Neural cell (in vitro differentiated cells): Measurements from ENCODE around the gene CD200. TPM values are rescaled to one million over a fixed set of nuclear protein-coding genes. Genes with fewer than 3 reads are reported as not detected.

Experiments used
- H2AFZ ChIP-seq: fragments of 200-600, 300-800 bp; sonication (generic), shearing (Covaris generic); 2 replicates; pipeline ENCODE4 v1.6.0; 2014; ENCODE audit warnings: low read depth, mild to moderate bottlenecking, antibody characterized with exemption, low read length, moderate library complexity
- H3F3A ChIP-seq: fragments of 200-600 bp; shearing (Covaris generic); 2 replicates; pipeline ENCODE4 v1.6.1; 2016; ENCODE audit warnings: mild to moderate bottlenecking, moderate library complexity, mixed read lengths, antibody characterized with exemption, low read length; ENCODE audit not compliant: insufficient read depth, poor library complexity, severe bottlenecking
- H3K27ac ChIP-seq: fragments of 200-600, 300-800 bp; sonication (generic), shearing (Covaris generic); 2 replicates; pipeline ENCODE4 v1.5.1; 2014; ENCODE audit warnings: mild to moderate bottlenecking, low read length, moderate library complexity
- H3K27me3 ChIP-seq: fragments of 300-800, 200-600 bp; sonication (generic), shearing (Covaris generic); 2 replicates; pipeline ENCODE4 v1.6.0; 2014; ENCODE audit warnings: mild to moderate bottlenecking, low read depth, low read length, moderate library complexity; ENCODE audit not compliant: insufficient read depth
- H3K36me3 ChIP-seq: fragments of 300-800, 200-600 bp; sonication (generic), shearing (Covaris generic); 2 replicates; pipeline ENCODE4 v1.5.1; 2014; ENCODE audit warnings: mild to moderate bottlenecking, antibody characterized with exemption, low read length, moderate library complexity; ENCODE audit not compliant: insufficient read depth
- H3K4me2 ChIP-seq: fragments of 300-800, 200-600 bp; sonication (generic), shearing (Covaris generic); 2 replicates; pipeline ENCODE4 v1.6.0; 2014; ENCODE audit warnings: mild to moderate bottlenecking, low read length
- H3K4me3 ChIP-seq: fragments of 300-800, 200-600 bp; sonication (generic), shearing (Covaris generic); 2 replicates; pipeline ENCODE4 v1.5.1; 2014; ENCODE audit warnings: mild to moderate bottlenecking, low read length, moderate library complexity
- H3K79me2 ChIP-seq: fragments of 200-600 bp; shearing (Covaris generic); replicated peaks from 2 replicates; pipeline ENCODE4 v1.6.0; 2014; ENCODE audit warnings: mild to moderate bottlenecking, low read length, moderate library complexity; ENCODE audit not compliant: insufficient read depth
- H3K9ac ChIP-seq: fragments of 300-800, 200-600 bp; sonication (generic), shearing (Covaris generic); 2 replicates; pipeline ENCODE4 v1.6.1; 2016; ENCODE audit warnings: mild to moderate bottlenecking, low read length, mixed read lengths
- H3K9me2 ChIP-seq: fragments of 200-600 bp; shearing (Covaris generic); 2 replicates; pipeline ENCODE4 v1.6.1; 2016; ENCODE audit warnings: mild to moderate bottlenecking, low read length, mixed read lengths; ENCODE audit not compliant: insufficient read depth
- H3K9me3 ChIP-seq: fragments of 200-600, 300-800 bp; sonication (generic), shearing (Covaris generic); 2 replicates; pipeline ENCODE4 v1.6.1; 2016; ENCODE audit warnings: mild to moderate bottlenecking, mixed run types, low read length, moderate library complexity, mixed read lengths
- H4K20me1 ChIP-seq: fragments of 200-600 bp; shearing (Covaris generic); 2 replicates; pipeline ENCODE4 v1.6.1; 2016; ENCODE audit warnings: mild to moderate bottlenecking, mixed run types; ENCODE audit not compliant: insufficient read depth
- EP300 ChIP-seq: fragments of 450-650 bp; conservative IDR thresholded peaks from 2 replicates; pipeline ENCODE4 v1.6.1; 2014; ENCODE audit warnings: antibody characterized with exemption, mild to moderate bottlenecking, moderate library complexity; ENCODE audit not compliant: poor library complexity, severe bottlenecking
- EZH2 ChIP-seq: fragments of 200-600, 300-800 bp; shearing (Covaris generic), sonication (generic); IDR thresholded peaks from 2 replicates; pipeline ENCODE4 v1.6.1; 2014; ENCODE audit warnings: antibody characterized with exemption, low read length, borderline replicate concordance, mild to moderate bottlenecking; ENCODE audit not compliant: insufficient read depth, poor library complexity, severe bottlenecking
- MXI1 ChIP-seq: fragments of 450-650 bp; conservative IDR thresholded peaks from 2 replicates; pipeline ENCODE4 v1.6.1; 2014; ENCODE audit warnings: antibody characterized with exemption, mild to moderate bottlenecking; ENCODE audit not compliant: poor library complexity, severe bottlenecking
- POLR2AphosphoS5 ChIP-seq: IDR thresholded peaks from 2 replicates; pipeline ENCODE4 v1.6.1; 2012
- RAD21 ChIP-seq: fragments of 450-650 bp; conservative IDR thresholded peaks from 2 replicates; pipeline ENCODE4 v1.6.1; 2014; ENCODE audit warnings: antibody characterized with exemption, mild to moderate bottlenecking, moderate library complexity
- SMC3 ChIP-seq: fragments of 450-650 bp; conservative IDR thresholded peaks from 2 replicates; pipeline ENCODE4 v1.6.1; 2014; ENCODE audit warnings: antibody characterized with exemption, mild to moderate bottlenecking, moderate library complexity; ENCODE audit not compliant: poor library complexity
- TAF1 ChIP-seq: IDR thresholded peaks from 2 replicates; pipeline ENCODE4 v1.6.1; 2012; ENCODE audit warnings: low read depth
- polyA plus RNA-seq: library from polyadenylated mRNA; depleted of rRNA; stranded (reverse); fragments of >200 nt; gene quantifications from 2 replicates; pipeline ENCODE4 v1.2.3, GENCODE V29; 2014
- TF ChIP-seq, protein P1 (sequence below): fragments of 450-650 bp; IDR thresholded peaks from 2 replicates; pipeline ENCODE4 v1.5.1; 2014; ENCODE audit warnings: antibody characterized with exemption, mild to moderate bottlenecking, moderate library complexity; ENCODE audit not compliant: poor library complexity, severe bottlenecking
- TF ChIP-seq, protein P2 (sequence below): IDR thresholded peaks from 2 replicates; pipeline ENCODE4 v1.6.1; 2012; ENCODE audit warnings: borderline replicate concordance

CD200 gene
- polyA plus RNA-seq, 1 donor from 2014 or later: 174 TPM

DNA sequence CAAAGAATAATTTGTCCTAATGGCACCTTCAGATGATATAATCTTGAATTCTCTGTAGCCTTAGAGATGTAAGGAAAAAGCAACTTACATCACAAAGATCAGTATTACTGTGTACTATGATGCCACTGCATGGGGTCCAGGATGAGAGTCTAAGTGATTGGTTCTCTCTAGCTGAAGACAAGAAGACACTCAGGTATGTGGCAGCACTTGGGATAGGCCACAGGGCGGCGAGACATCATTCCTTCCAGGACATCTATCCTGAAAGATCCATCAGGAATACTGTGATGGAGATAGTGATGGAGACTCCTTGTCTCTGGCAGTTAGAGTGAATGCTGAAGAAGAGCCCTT, 2.5 kb downstream of the CD200 start:
- peak overlapping the region; percentile 100 for H3K27ac ChIP-seq
- H3K9ac ChIP-seq: peak overlapping the region; percentile 99
- peaks cover 10% of the 10 kb centered on the region for H3F3A ChIP-seq
- H3K79me2 ChIP-seq: peaks cover 76% of the 10 kb centered on the region
- H2AFZ ChIP-seq: no peak overlapping the region
- H3K4me3 ChIP-seq: peak overlapping the region; percentile 77
- no peaks in the 10 kb centered on the region for H3K9me2 ChIP-seq
- TF ChIP-seq POLR2AphosphoS5: no peak
- TF ChIP-seq, protein P1, sequence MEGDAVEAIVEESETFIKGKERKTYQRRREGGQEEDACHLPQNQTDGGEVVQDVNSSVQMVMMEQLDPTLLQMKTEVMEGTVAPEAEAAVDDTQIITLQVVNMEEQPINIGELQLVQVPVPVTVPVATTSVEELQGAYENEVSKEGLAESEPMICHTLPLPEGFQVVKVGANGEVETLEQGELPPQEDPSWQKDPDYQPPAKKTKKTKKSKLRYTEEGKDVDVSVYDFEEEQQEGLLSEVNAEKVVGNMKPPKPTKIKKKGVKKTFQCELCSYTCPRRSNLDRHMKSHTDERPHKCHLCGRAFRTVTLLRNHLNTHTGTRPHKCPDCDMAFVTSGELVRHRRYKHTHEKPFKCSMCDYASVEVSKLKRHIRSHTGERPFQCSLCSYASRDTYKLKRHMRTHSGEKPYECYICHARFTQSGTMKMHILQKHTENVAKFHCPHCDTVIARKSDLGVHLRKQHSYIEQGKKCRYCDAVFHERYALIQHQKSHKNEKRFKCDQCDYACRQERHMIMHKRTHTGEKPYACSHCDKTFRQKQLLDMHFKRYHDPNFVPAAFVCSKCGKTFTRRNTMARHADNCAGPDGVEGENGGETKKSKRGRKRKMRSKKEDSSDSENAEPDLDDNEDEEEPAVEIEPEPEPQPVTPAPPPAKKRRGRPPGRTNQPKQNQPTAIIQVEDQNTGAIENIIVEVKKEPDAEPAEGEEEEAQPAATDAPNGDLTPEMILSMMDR: peak; percentile 12
- peaks cover 4% of the 10 kb centered on the region for H4K20me1 ChIP-seq
- H3K4me2 ChIP-seq: peak overlapping the region; percentile 73
- no peaks in the 10 kb centered on the region for H3K9me3 ChIP-seq
- peaks cover 6% of the 10 kb centered on the region for H3K36me3 ChIP-seq
- no peaks in the 10 kb centered on the region for H3K27me3 ChIP-seq

DNA sequence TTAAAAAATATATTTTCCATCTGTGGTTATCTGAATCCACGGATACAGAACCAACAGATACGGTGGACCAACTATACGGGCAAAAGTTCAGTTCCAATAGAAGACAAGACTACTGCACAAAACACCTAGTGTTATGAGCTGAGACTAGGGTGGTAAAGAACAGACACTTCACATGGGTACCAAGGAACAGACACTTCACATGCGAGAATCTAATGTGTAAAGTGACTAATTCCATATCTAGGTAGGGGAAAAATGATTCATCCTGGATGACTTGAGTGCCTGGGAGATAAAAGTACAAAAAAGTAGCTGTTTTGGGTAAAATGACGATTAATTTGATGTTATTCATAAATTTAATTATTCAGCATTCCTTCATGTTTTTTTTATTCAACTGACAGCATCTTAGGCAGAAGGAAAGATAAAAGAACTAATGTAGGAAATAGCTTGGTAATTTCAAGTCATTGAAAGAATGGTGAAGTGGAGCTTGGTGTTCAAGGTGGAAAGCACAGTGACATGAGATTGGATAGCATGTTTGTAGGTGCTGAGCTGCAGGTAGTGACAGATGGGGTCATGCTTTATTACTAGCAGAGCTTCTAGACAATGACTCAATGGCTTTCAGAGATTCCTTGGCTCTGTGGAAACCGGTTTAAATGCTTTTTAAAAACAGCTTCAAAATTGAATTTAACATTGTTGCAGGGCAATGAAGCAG, 5.2 kb downstream of the CD200 start:
- TF ChIP-seq MXI1: no peak
- no peak for TF ChIP-seq TAF1
- TF ChIP-seq SMC3: no peak
- TF ChIP-seq EZH2: no peak
- TF ChIP-seq, protein P2, sequence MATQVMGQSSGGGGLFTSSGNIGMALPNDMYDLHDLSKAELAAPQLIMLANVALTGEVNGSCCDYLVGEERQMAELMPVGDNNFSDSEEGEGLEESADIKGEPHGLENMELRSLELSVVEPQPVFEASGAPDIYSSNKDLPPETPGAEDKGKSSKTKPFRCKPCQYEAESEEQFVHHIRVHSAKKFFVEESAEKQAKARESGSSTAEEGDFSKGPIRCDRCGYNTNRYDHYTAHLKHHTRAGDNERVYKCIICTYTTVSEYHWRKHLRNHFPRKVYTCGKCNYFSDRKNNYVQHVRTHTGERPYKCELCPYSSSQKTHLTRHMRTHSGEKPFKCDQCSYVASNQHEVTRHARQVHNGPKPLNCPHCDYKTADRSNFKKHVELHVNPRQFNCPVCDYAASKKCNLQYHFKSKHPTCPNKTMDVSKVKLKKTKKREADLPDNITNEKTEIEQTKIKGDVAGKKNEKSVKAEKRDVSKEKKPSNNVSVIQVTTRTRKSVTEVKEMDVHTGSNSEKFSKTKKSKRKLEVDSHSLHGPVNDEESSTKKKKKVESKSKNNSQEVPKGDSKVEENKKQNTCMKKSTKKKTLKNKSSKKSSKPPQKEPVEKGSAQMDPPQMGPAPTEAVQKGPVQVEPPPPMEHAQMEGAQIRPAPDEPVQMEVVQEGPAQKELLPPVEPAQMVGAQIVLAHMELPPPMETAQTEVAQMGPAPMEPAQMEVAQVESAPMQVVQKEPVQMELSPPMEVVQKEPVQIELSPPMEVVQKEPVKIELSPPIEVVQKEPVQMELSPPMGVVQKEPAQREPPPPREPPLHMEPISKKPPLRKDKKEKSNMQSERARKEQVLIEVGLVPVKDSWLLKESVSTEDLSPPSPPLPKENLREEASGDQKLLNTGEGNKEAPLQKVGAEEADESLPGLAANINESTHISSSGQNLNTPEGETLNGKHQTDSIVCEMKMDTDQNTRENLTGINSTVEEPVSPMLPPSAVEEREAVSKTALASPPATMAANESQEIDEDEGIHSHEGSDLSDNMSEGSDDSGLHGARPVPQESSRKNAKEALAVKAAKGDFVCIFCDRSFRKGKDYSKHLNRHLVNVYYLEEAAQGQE: no peak
- no peak for TF ChIP-seq RAD21
- TF ChIP-seq POLR2AphosphoS5: no peak
- TF ChIP-seq, protein P1: no peak
- TF ChIP-seq EP300: no peak
- H3K4me3 ChIP-seq: peak overlapping the region; percentile 47
- H3K79me2 ChIP-seq: peaks cover 91% of the 10 kb centered on the region
- no peaks in the 10 kb centered on the region for H3K9me2 ChIP-seq
- H3K27me3 ChIP-seq: no peaks in the 10 kb centered on the region
- no peak overlapping the region for H3K4me2 ChIP-seq
- H3K9me3 ChIP-seq: no peaks in the 10 kb centered on the region
- peaks cover 6% of the 10 kb centered on the region for H3K36me3 ChIP-seq
- no peak overlapping the region for H3K27ac ChIP-seq
- H2AFZ ChIP-seq: no peak overlapping the region
- no peak overlapping the region for H3K9ac ChIP-seq
- peaks cover 10% of the 10 kb centered on the region for H3F3A ChIP-seq
- peaks cover 7% of the 10 kb centered on the region for H4K20me1 ChIP-seq
